K562 (cell line): ENCODE data around the gene MRPL4. TPM values are rescaled to one million over a fixed set of nuclear protein-coding genes. Genes with fewer than 3 reads are reported as not detected.

Experiments
- MAFF ChIP-seq: IDR thresholded peaks from 2 replicates; pipeline ENCODE4 v1.6.1; 2012; ENCODE audit warnings: low read length, improper control_type of control experiment
- MED1 ChIP-seq: sonication (generic); formaldehyde crosslinking; IDR thresholded peaks from 2 replicates; pipeline ENCODE4 v1.8.1; 2023; ENCODE audit warnings: missing genetic modification reagents, borderline replicate concordance
- MTA3 ChIP-seq: fragments of 450-650 bp; formaldehyde crosslinking; IDR thresholded peaks from 2 replicates; pipeline ENCODE4 v1.6.1; 2017; ENCODE audit warnings: mild to moderate bottlenecking, borderline replicate concordance
- PCBP1 ChIP-seq: fragments of 200-400 bp; formaldehyde crosslinking; IDR thresholded peaks from 2 replicates; pipeline ENCODE4 v1.6.1; 2018; ENCODE audit warnings: mild to moderate bottlenecking, low read depth, low read length; ENCODE audit not compliant: poor library complexity, severe bottlenecking
- PRMT5 ChIP-seq: sonication (generic); formaldehyde crosslinking; IDR thresholded peaks from 2 replicates; pipeline ENCODE4 v1.5.0; 2020; ENCODE audit warnings: missing genetic modification reagents
- RHOXF2B ChIP-seq: fragments of 250-450 bp; sonication (Bioruptor Pico); conservative IDR thresholded peaks from 2 replicates; pipeline ENCODE4 v1.5.1; 2021
- SOX6 ChIP-seq: fragments of 450-650 bp; IDR thresholded peaks from 2 replicates; pipeline ENCODE4 v1.6.1; 2014; ENCODE audit warnings: mild to moderate bottlenecking
- SP1 ChIP-seq: sonication (generic); formaldehyde crosslinking; IDR thresholded peaks from 2 replicates; pipeline ENCODE4 v1.8.1; 2022; ENCODE audit warnings: mild to moderate bottlenecking, missing genetic modification reagents
- STAT6 ChIP-seq: sonication (generic); formaldehyde crosslinking; IDR thresholded peaks from 2 replicates; pipeline ENCODE4 v1.8.1; 2023; ENCODE audit warnings: mild to moderate bottlenecking, missing genetic modification reagents
- TRIM24 ChIP-seq, 2 experiments: fragments of 450-650 bp; IDR thresholded peaks; 2 replicates each; pipeline ENCODE4 v1.6.1; 2016
- XRCC5 ChIP-seq: fragments of 200-400 bp; formaldehyde crosslinking; IDR thresholded peaks from 2 replicates; pipeline ENCODE4 v1.6.1; 2017; ENCODE audit warnings: low read depth, mild to moderate bottlenecking, low read length
- ZNF655 ChIP-seq: fragments of 250-450 bp; sonication (Bioruptor Pico); IDR thresholded peaks from 2 replicates; pipeline ENCODE4 v1.5.0; 2021
- polyA plus RNA-seq, 8 experiments: library from polyadenylated mRNA; depleted of rRNA in 4 of 8; stranded (reverse) in 5 of 8; unstranded in 3 of 8; fragments of >200 nt; fragmentation: Nextera tagmentation in 2 of 8; fragmentation: Illumina TruSeq in 1 of 8; extraction: Ambion mirVana in 2 of 8; extraction: Trizol in 1 of 8; gene quantifications; 2 replicates each; pipeline versions ENCODE4 v1.2.1 to v1.2.3, GENCODE V29; 2011 to 2014; ENCODE audit warnings: inconsistent platforms in 1 of 8, missing spikeins in 1 of 8
- total RNA-seq, 7 experiments: library from RNA; depleted of rRNA in 6 of 7; stranded (reverse); fragments of >200 nt in 6 of 7; fragmentation: Illumina TruSeq in 2 of 7; extraction: Trizol in 2 of 7; gene quantifications; 2 replicates each; pipeline versions ENCODE4 v1.2.1 to v1.2.3, GENCODE V29; 2011 to 2021; ENCODE audit warnings: low replicate concordance in 1 of 7
- TF ChIP-seq, protein P1 (sequence below): fragments of 450-650 bp; IDR thresholded peaks from 2 replicates; pipeline ENCODE4 v1.6.1; 2016; ENCODE audit warnings: low read depth
- TF ChIP-seq, protein P2 (sequence below): fragments of 450-650 bp; IDR thresholded peaks from 2 replicates; pipeline ENCODE4 v1.6.1; 2016; ENCODE audit warnings: low read depth, mild to moderate bottlenecking, moderate library complexity

MRPL4 gene
- total and polyA plus RNA-seq, 9 of the 15 experiments (the other 6 are each of a cell fraction or from before 2014, with no cell fraction given): 1.4 to 239 (median 64.9) TPM

DNA sequence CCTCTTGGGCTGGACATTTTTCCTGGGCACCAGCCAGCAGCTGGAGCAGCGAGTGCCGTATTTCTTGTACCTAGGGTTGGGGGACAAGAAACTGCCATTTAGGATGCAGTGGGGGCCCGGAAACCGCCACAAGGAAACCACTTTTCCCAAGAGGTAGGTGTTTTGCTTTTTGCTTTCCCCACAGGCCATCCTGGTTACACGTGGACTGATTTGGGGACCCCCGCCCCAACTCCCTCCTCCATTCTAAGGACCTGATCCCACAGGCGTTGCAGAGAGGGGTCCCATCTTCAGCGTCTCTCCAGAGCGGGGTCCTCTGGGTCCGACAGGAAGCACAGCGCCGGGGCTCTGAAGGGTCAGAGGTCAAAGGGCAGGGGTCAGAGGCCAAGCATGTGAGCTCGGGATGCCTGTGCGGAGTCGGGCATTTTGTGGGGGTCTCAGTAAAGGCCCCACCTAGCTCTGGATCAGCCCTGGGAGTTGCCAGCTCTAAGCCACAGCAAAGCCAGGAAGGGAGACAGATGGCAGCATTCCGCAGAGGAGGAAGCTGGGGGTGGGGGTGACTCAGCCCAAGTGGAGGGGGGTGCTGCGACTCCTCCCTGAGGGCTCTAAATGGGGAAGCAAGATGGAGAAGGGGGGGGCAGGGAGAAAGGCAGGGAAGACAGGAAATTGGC is 53.3 kb downstream of the MRPL4 start (continued):
- TF ChIP-seq, protein P1, sequence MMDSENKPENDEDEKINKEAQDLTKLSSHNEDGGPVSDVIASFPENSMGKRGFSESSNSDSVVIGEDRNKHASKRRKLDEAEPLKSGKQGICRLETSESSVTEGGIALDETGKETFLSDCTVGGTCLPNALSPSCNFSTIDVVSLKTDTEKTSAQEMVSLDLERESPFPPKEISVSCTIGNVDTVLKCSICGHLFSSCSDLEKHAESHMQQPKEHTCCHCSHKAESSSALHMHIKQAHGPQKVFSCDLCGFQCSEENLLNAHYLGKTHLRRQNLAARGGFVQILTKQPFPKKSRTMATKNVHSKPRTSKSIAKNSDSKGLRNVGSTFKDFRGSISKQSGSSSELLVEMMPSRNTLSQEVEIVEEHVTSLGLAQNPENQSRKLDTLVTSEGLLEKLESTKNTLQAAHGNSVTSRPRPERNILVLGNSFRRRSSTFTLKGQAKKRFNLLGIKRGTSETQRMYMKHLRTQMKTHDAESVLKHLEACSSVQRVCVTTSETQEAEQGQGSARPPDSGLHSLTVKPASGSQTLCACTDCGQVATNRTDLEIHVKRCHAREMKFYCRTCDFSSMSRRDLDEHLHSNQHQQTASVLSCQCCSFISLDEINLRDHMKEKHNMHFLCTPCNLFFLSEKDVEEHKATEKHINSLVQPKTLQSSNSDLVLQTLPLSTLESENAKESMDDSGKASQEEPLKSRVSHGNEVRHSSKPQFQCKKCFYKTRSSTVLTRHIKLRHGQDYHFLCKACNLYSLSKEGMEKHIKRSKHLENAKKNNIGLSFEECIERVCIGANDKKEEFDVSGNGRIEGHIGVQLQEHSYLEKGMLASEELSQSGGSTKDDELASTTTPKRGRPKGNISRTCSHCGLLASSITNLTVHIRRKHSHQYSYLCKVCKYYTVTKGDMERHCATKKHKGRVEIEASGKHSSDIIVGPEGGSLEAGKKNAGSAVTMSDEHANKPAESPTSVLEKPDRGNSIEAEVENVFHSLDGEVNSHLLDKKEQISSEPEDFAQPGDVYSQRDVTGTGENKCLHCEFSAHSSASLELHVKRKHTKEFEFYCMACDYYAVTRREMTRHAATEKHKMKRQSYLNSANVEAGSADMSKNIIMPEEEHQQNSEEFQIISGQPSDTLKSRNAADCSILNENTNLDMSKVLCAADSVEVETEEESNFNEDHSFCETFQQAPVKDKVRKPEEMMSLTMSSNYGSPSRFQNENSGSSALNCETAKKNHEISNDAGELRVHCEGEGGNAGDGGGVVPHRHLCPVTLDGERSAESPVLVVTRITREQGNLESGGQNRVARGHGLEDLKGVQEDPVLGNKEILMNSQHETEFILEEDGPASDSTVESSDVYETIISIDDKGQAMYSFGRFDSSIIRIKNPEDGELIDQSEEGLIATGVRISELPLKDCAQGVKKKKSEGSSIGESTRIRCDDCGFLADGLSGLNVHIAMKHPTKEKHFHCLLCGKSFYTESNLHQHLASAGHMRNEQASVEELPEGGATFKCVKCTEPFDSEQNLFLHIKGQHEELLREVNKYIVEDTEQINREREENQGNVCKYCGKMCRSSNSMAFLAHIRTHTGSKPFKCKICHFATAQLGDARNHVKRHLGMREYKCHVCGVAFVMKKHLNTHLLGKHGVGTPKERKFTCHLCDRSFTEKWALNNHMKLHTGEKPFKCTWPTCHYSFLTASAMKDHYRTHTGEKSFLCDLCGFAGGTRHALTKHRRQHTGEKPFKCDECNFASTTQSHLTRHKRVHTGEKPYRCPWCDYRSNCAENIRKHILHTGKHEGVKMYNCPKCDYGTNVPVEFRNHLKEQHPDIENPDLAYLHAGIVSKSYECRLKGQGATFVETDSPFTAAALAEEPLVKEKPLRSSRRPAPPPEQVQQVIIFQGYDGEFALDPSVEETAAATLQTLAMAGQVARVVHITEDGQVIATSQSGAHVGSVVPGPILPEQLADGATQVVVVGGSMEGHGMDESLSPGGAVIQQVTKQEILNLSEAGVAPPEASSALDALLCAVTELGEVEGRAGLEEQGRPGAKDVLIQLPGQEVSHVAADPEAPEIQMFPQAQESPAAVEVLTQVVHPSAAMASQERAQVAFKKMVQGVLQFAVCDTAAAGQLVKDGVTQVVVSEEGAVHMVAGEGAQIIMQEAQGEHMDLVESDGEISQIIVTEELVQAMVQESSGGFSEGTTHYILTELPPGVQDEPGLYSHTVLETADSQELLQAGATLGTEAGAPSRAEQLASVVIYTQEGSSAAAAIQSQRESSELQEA: no peak
- TF ChIP-seq MAFF (no peak), ZNF655 (CRISPR knock-in tag) (no peak), PRMT5 (CRISPR knock-in tag) (no peak), PCBP1 (no peak), XRCC5 (peak; percentile 57; the same call in 1 of the 2 replicates), MTA3 (0 out of 2 replicates have a peak, but pooled peaks have one; percentile 20), RHOXF2B (no peak), MED1 (CRISPR knock-in tag) (no peak), SP1 (no peak), SOX6 (no peak), TRIM24 (IDR thresholded peaks at IDR 0.05) (peak; percentile 14 to 16; a peak in 1 of 4 replicates), STAT6 (CRISPR knock-in tag) (no peak)
- TF ChIP-seq, protein P2, sequence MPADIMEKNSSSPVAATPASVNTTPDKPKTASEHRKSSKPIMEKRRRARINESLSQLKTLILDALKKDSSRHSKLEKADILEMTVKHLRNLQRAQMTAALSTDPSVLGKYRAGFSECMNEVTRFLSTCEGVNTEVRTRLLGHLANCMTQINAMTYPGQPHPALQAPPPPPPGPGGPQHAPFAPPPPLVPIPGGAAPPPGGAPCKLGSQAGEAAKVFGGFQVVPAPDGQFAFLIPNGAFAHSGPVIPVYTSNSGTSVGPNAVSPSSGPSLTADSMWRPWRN: no peak
